ENCODE results near the gene DDRGK1.

DDRGK1 gene

GRCh38 chr20:3157817-3158216 is 46.7 kb downstream of the DDRGK1 start:
- TF ChIP-seq POLR2AphosphoS5 (IDR thresholded peaks at IDR 0.05; ENCODE audit: low read depth, low read length) (no peak), TAF1 (IDR thresholded peaks at IDR 0.05; ENCODE audit: borderline replicate concordance, insufficient read depth, low read length) (no peak), FOXP2 (optimal IDR thresholded peaks at IDR 0.05; ENCODE audit: borderline replicate concordance, extremely low read depth, extremely low read length, insufficient read depth) (no peak), REST (IDR thresholded peaks at IDR 0.05; ENCODE audit: insufficient read depth in 1 of 2, low read depth in 2 of 2, low read length in 2 of 2) (no peak), SIN3A (IDR thresholded peaks at IDR 0.05; ENCODE audit: borderline replicate concordance, insufficient read depth, low read length) (no peak)

- no peak for TF ChIP-seq TAF1 (IDR thresholded peaks at IDR 0.05; ENCODE audit: borderline replicate concordance, insufficient read depth, low read length)
- no peak for TF ChIP-seq SIN3A (IDR thresholded peaks at IDR 0.05; ENCODE audit: borderline replicate concordance, insufficient read depth, low read length)
- no peak for TF ChIP-seq FOXP2 (optimal IDR thresholded peaks at IDR 0.05; ENCODE audit: borderline replicate concordance, extremely low read depth, extremely low read length, insufficient read depth)
- no peak for TF ChIP-seq POLR2AphosphoS5 (IDR thresholded peaks at IDR 0.05; ENCODE audit: low read depth, low read length)
- no peak for TF ChIP-seq REST (IDR thresholded peaks at IDR 0.05; ENCODE audit: insufficient read depth in 1 of 2, low read depth in 2 of 2, low read length in 2 of 2)
These were observed 47.5 kb downstream of the DDRGK1 start for GRCh38 chr20:3156811-3157619.

GRCh38 chr20:3150908-3151307 is 53.6 kb downstream of the DDRGK1 start:
- no peak for TF ChIP-seq TAF1 (IDR thresholded peaks at IDR 0.05; ENCODE audit: borderline replicate concordance, insufficient read depth, low read length)
- TF ChIP-seq FOXP2 (optimal IDR thresholded peaks at IDR 0.05; ENCODE audit: borderline replicate concordance, extremely low read depth, extremely low read length, insufficient read depth): no peak
- no peak for TF ChIP-seq POLR2AphosphoS5 (IDR thresholded peaks at IDR 0.05; ENCODE audit: low read depth, low read length)
- no peak for TF ChIP-seq SIN3A (IDR thresholded peaks at IDR 0.05; ENCODE audit: borderline replicate concordance, insufficient read depth, low read length)
- no peak for TF ChIP-seq REST (IDR thresholded peaks at IDR 0.05; ENCODE audit: insufficient read depth in 1 of 2, low read depth in 2 of 2, low read length in 2 of 2)

GRCh38 chr20:3146732-3147341 is 57.6 kb downstream of the DDRGK1 start:
- TF ChIP-seq TAF1 (IDR thresholded peaks at IDR 0.05; ENCODE audit: borderline replicate concordance, insufficient read depth, low read length) (no peak), SIN3A (IDR thresholded peaks at IDR 0.05; ENCODE audit: borderline replicate concordance, insufficient read depth, low read length) (no peak), POLR2AphosphoS5 (IDR thresholded peaks at IDR 0.05; ENCODE audit: low read depth, low read length) (no peak), REST (IDR thresholded peaks at IDR 0.05; ENCODE audit: insufficient read depth in 1 of 2, low read depth in 2 of 2, low read length in 2 of 2) (no peak), FOXP2 (optimal IDR thresholded peaks at IDR 0.05; ENCODE audit: borderline replicate concordance, extremely low read depth, extremely low read length, insufficient read depth) (no peak)

Measured in PFSK-1 (cell line).